Heart left ventricle (tissue), 16 donors: ENCODE results near the gene SMG9. TPM values are rescaled to one million over a fixed set of nuclear protein-coding genes. Genes with fewer than 3 reads are reported as not detected.
A peak's percentile ranks its signal among the peaks of the same experiment; 100 is the strongest.
"Not testable (repeated sequence)": the region's sequence is repeated elsewhere in the genome, so short reads cannot be mapped to it uniquely, and the experiment has no call there.

Experiments used
- ATAC-seq, 4 donors: fragments of 200-7000 bp; cut with Tn5 transposase; one replicate each; pipeline ENCODE4 v1.9.1; 2020 to 2022; ENCODE audit warnings: moderate library complexity in 4 of 4, mild to moderate bottlenecking in 3 of 4, moderate number of reproducible peaks in 1 of 4
- DNase-seq, 5 donors: peaks; one replicate each; pipeline ENCODE4 v3.0.0-alpha.2; 2020
- H3K27ac ChIP-seq, 12 donors: fragments of 200-600 bp; sonication (generic) in 4 of 12; one replicate each; pipeline versions ENCODE4 v1.5.0 to v1.8.0; 2016 to 2022; ENCODE audit warnings: mild to moderate bottlenecking in 2 of 12
- H3K27me3 ChIP-seq, 9 donors: fragments of 200-600 bp; sonication (generic) in 2 of 9; one replicate each; pipeline versions ENCODE4 v1.5.1 to v1.8.0; 2016 to 2022; ENCODE audit warnings: mild to moderate bottlenecking in 3 of 9
- H3K36me3 ChIP-seq, 9 donors: fragments of 200-600 bp; sonication (generic) in 2 of 9; one replicate each; pipeline versions ENCODE4 v1.5.0 to v1.8.0; 2018 to 2022; ENCODE audit warnings: mild to moderate bottlenecking in 2 of 9
- H3K4me1 ChIP-seq, 12 donors: fragments of 200-600 bp; sonication (generic) in 4 of 12; one replicate each; pipeline versions ENCODE4 v1.5.0 to v1.8.0; 2016 to 2022; ENCODE audit warnings: mild to moderate bottlenecking in 3 of 12
- H3K4me3 ChIP-seq, 12 donors: fragments of 200-600 bp; sonication (generic) in 4 of 12; one replicate each; pipeline versions ENCODE4 v1.5.0 to v1.8.0; 2017 to 2022; ENCODE audit warnings: mild to moderate bottlenecking in 9 of 12, moderate library complexity in 4 of 12
- H3K9me3 ChIP-seq, 12 donors: fragments of 200-600 bp; sonication (generic) in 4 of 12; one replicate each; pipeline versions ENCODE4 v1.5.0 to v1.8.0; 2016 to 2022; ENCODE audit warnings: mild to moderate bottlenecking in 1 of 12
- CTCF ChIP-seq, 12 donors: fragments of 200-600 bp; sonication (generic) in 4 of 12; IDR thresholded peaks; one replicate each; pipeline versions ENCODE4 v1.5.0 to v1.8.0; 2018 to 2022; ENCODE audit warnings: antibody characterized with exemption in 12 of 12, mild to moderate bottlenecking in 5 of 12
- POLR2A ChIP-seq, 2 donors: fragments of 450-650 bp; IDR thresholded peaks; one replicate each; pipeline ENCODE4 v1.6.1; 2017; ENCODE audit warnings: antibody characterized with exemption in 2 of 2, mild to moderate bottlenecking in 2 of 2, moderate library complexity in 2 of 2
- WGBS, 4 donors: extraction: QIAGEN DNeasy Blood & Tissue Kit in 2 of 4; methylation state at CpG; one replicate each; pipeline versions ENCODE4 v1.1.5 to v1.1.7; 2013 to 2018; 5-methylcytosine and 5-hydroxymethylcytosine counted together
- intact Hi-C, 10 donors: fragments of 100-400 bp; cut with DNase I; formaldehyde crosslinking; loops; one replicate each; pipeline versions ENCODE4 v1.11.1 to v1.14.2; 2022
- polyA plus RNA-seq, 2 donors: library from polyadenylated mRNA; stranded (reverse); fragments of 200-250 nt; gene quantifications; one replicate each; pipeline ENCODE4 v1.2.3, GENCODE V29; 2013
- total RNA-seq, 9 donors: library from RNA; depleted of rRNA in 2 of 9; stranded (reverse); fragments of >200 nt in 2 of 9; fragmentation: NEBNext Ultra II Directional in 3 of 9; extraction: Animal tissue kit (Norgen Biotek cat#: 25700) in 3 of 9; gene quantifications; one replicate each; pipeline versions ENCODE4 v1.1.0 to v1.2.4, GENCODE V29; 2016 to 2023
- donor health status: ischemic (EF 13 %, LVEDD 7.1; RV severe dilation, severe dysfunction).
- donor health status: healthy with polysubstance abuse.
- donor health status: DM: no; HTN: yes; CAD: no.
- donor health status: DM: no; HTN: no; CAD: no.
- donor health status: ischemic (EF 25% LVEDD 6.9; RV normal size, moderate dysfunction).
- donor health status: ischemic (EF 25% LVEDD 5.7; RV mildly dilated, moderate dysfunction).
- donor health status: healthy.
- donor health status: DM: yes; HTN: yes; CAD: no.
- donor health status: ischemic (EF 35%, LVEDD 5.7; RV mildly dilated, moderate dysfunction).
- donor health status: nonischemic (EF 11% LVEDD 7.7; RV severe dilation, severe dysfunction).
- donor health status: DM: yes; HTN: yes; CAD: no.
- donor health status: PGD.
- donor health status: ischemic (EF 29% LVEDD 5.4; RV normal size, mild dysfunction).
- donor health status: nonischemic (EF 23%, LVEDD 6.1; RV moderate dilation, normal function).

The SMG9 gene
- total and polyA plus RNA-seq, 11 donors = 5.8 to 27.7 (median 14.9) TPM

GRCh38 chr19:43767818-43768217 lies 13.1 kb upstream of the SMG9 start:
- no peak for ATAC-seq
- 63 to 86% (median 76%) methylated on average over 1 of the region's 1 CpG for WGBS, 4 donors

GRCh38 chr19:43767316-43767715 lies 12.6 kb upstream of the SMG9 start:
- TF ChIP-seq POLR2A (IDR thresholded peaks at IDR 0.05) = no peak
- no peak for TF ChIP-seq CTCF (IDR thresholded peaks at IDR 0.05)
- Histone ChIP-seq H3K27me3 (no peaks in the 10 kb centered on the region), H3K4me1 (peaks cover 0 to 65% (median 0%) of the 10 kb centered on the region in 12 donors), H3K27ac (no peak overlapping the region), H3K4me3 (no peak overlapping the region), H3K9me3 (no peaks in the 10 kb centered on the region), H3K36me3 (peaks cover 0 to 4% (median 0%) of the 10 kb centered on the region in 9 donors)
- intact Hi-C loops = no loop called here
- DNase-seq (peak in 1 of 5 donors; percentile 21), ATAC-seq (no peak)
- WGBS, 4 donors = 70 to 87% (median 81%) methylated on average over 6 to 7 of the region's 7 CpGs

More at GRCh38 chr19:43767818-43768217, 13.1 kb upstream of the SMG9 start:
- Histone ChIP-seq H3K27me3 (no peaks in the 10 kb centered on the region), H3K4me1 (peaks cover 0 to 65% (median 0%) of the 10 kb centered on the region in 12 donors), H3K4me3 (no peak overlapping the region), H3K9me3 (no peaks in the 10 kb centered on the region), H3K27ac (peak overlapping the region in 1 of 12 donors; percentile 42), H3K36me3 (peaks cover 0 to 4% (median 0%) of the 10 kb centered on the region in 9 donors)
- intact Hi-C loops = no loop called here
- no peak for DNase-seq
- TF ChIP-seq CTCF (IDR thresholded peaks at IDR 0.05) (no peak), POLR2A (IDR thresholded peaks at IDR 0.05) (no peak)

- peaks cover 0 to 4% (median 0%) of the 10 kb centered on the region in 9 donors for H3K36me3 ChIP-seq
- no peak for DNase-seq
- peak overlapping the region in 1 of 12 donors; percentile 88 for H3K27ac ChIP-seq
- intact Hi-C loops = no loop called here
- WGBS, 4 donors = 67 to 83% (median 70%) methylated on average over 4 of the region's 4 CpGs
- H3K9me3 ChIP-seq = no peaks in the 10 kb centered on the region
- TF ChIP-seq CTCF (IDR thresholded peaks at IDR 0.05) (peak in 1 of 12 donors; percentile 6), POLR2A (IDR thresholded peaks at IDR 0.05) (no peak)
- no peaks in the 10 kb centered on the region for H3K27me3 ChIP-seq
- no peak for ATAC-seq
- no peak overlapping the region for H3K4me3 ChIP-seq
- H3K4me1 ChIP-seq = peaks cover 0 to 65% (median 0%) of the 10 kb centered on the region in 12 donors
These were observed 11.9 kb upstream of the SMG9 start for GRCh38 chr19:43766755-43767043.

- 51 to 69% (median 58%) methylated on average over 11 to 16 of the region's 16 CpGs for WGBS, 4 donors
- intact Hi-C loops = no loop called here
- H3K27ac ChIP-seq = peak overlapping the region in 7 of 12 donors; percentile 54 to 88 (median 59)
- no peaks in the 10 kb centered on the region for H3K27me3 ChIP-seq
- TF ChIP-seq POLR2A (IDR thresholded peaks at IDR 0.05) = no peak
- no peak for TF ChIP-seq CTCF (IDR thresholded peaks at IDR 0.05)
- DNase-seq (peak in 3 of 5 donors; percentile 35 to 77 (median 72)), ATAC-seq (peak; percentile 13 to 82 (median 74))
- H3K36me3 ChIP-seq = peaks cover 0 to 4% (median 0%) of the 10 kb centered on the region in 9 donors
- no peak overlapping the region for H3K4me3 ChIP-seq
- no peaks in the 10 kb centered on the region for H3K9me3 ChIP-seq
- peaks cover 0 to 65% (median 0%) of the 10 kb centered on the region in 12 donors for H3K4me1 ChIP-seq
These were observed 10.5 kb upstream of the SMG9 start for GRCh38 chr19:43765109-43765876.

- intact Hi-C loops, H3K9me3 ChIP-seq, H3K4me3 ChIP-seq, H3K27me3 ChIP-seq, H3K36me3 ChIP-seq, DNase-seq: not testable (repeated sequence)
- peaks cover 0 to 65% (median 0%) of the 10 kb centered on the region in 12 donors for H3K4me1 ChIP-seq
- peak in 2 of 4 donors; percentile 14 to 27 for ATAC-seq
- 80 to 83% (median 82%) methylated on average over 8 of the region's 8 CpGs for WGBS, 4 donors
- H3K27ac ChIP-seq = peak overlapping the region in 7 of 12 donors; percentile 51 to 88 (median 58)
These were observed 9.9 kb upstream of the SMG9 start for GRCh38 chr19:43764684-43765083.
